Immature natural killer cell (primary cell): ENCODE results near the gene FPGS. TPM values are rescaled to one million over a fixed set of nuclear protein-coding genes. Genes with fewer than 3 reads are reported as not detected.

Source experiments
- DNase-seq, 3 donors: peaks; one replicate each; pipeline ENCODE4 v3.0.0; 2022; ENCODE audit warnings: mixed read lengths in 1 of 3
- H3K27ac Mint-ChIP-seq, 6 donors: one replicate each; pipeline ENCODE4 v1.8.0; 2020; ENCODE audit warnings: mixed read lengths in 6 of 6, mild to moderate bottlenecking in 5 of 6, inconsistent platforms in 4 of 6, moderate library complexity in 3 of 6
- H3K27me3 Mint-ChIP-seq, 3 donors: one replicate each; pipeline ENCODE4 v1.8.0; 2020 to 2021; ENCODE audit warnings: low read depth in 3 of 3, mild to moderate bottlenecking in 3 of 3, mixed read lengths in 3 of 3, moderate library complexity in 3 of 3, inconsistent platforms in 1 of 3
- H3K36me3 Mint-ChIP-seq, 3 donors: one replicate each; pipeline ENCODE4 v1.8.0; 2020; ENCODE audit warnings: mixed read lengths in 3 of 3, inconsistent platforms in 2 of 3, mild to moderate bottlenecking in 2 of 3
- H3K4me1 Mint-ChIP-seq, 2 donors: one replicate each; pipeline ENCODE4 v1.8.0; 2020; ENCODE audit warnings: inconsistent platforms in 2 of 2, mild to moderate bottlenecking in 2 of 2, mixed read lengths in 2 of 2, moderate library complexity in 1 of 2
- H3K4me3 Mint-ChIP-seq, 5 donors: one replicate each; pipeline ENCODE4 v1.8.0; 2020; ENCODE audit warnings: mild to moderate bottlenecking in 5 of 5, mixed read lengths in 5 of 5, inconsistent platforms in 3 of 5, moderate library complexity in 3 of 5
- H3K9me3 Mint-ChIP-seq, 6 donors: one replicate each; pipeline ENCODE4 v1.8.0; 2020; ENCODE audit warnings: mild to moderate bottlenecking in 6 of 6, mixed read lengths in 6 of 6, inconsistent platforms in 4 of 6, moderate library complexity in 3 of 6
- polyA plus RNA-seq, 3 donors: library from polyadenylated mRNA; unstranded; fragments of 300-500 nt; fragmentation: Illumina TruSeq; gene quantifications; one replicate each; pipeline ENCODE4 v1.2.3, GENCODE V29; 2021

Gene FPGS
- polyA plus RNA-seq, 3 donors from 2014 or later = 77.3 to 97.7 (median 89.1) TPM

GRCh38 chr9:127763918-127764384 lies 38.7 kb upstream of the FPGS start:
- Mint-ChIP-seq H3K4me3 (peak overlapping the region in 1 of 5 donors; percentile 59), H3K9me3 (no peaks in the 10 kb centered on the region), H3K4me1 (peaks cover 68 to 73% of the 10 kb centered on the region in 2 donors), H3K27me3 (peaks cover 0 to 1% (median 0%) of the 10 kb centered on the region in 3 donors), H3K36me3 (peaks cover 10 to 38% (median 11%) of the 10 kb centered on the region in 3 donors), H3K27ac (peak overlapping the region; percentile 69 to 96 (median 88))
- DNase-seq = peak; percentile 38 to 48 (median 42)

GRCh38 chr9:127765418-127765817 lies 37.3 kb upstream of the FPGS start:
- peaks cover 82 to 86% of the 10 kb centered on the region in 2 donors for H3K4me1 Mint-ChIP-seq
- H3K27ac Mint-ChIP-seq = peak overlapping the region; percentile 69 to 94 (median 88)
- peaks cover 0 to 1% (median 0%) of the 10 kb centered on the region in 3 donors for H3K27me3 Mint-ChIP-seq
- no peak overlapping the region for H3K4me3 Mint-ChIP-seq
- DNase-seq = no peak
- H3K36me3 Mint-ChIP-seq = peaks cover 11 to 40% (median 12%) of the 10 kb centered on the region in 3 donors
- no peaks in the 10 kb centered on the region for H3K9me3 Mint-ChIP-seq

GRCh38 chr9:127767410-127767809 lies 35.3 kb upstream of the FPGS start:
- Mint-ChIP-seq H3K27me3 (peaks cover 0 to 7% (median 0%) of the 10 kb centered on the region in 3 donors), H3K4me1 (peaks cover 92% of the 10 kb centered on the region in 2 donors), H3K27ac (peak overlapping the region; percentile 69 to 96 (median 92)), H3K36me3 (peaks cover 11 to 40% (median 12%) of the 10 kb centered on the region in 3 donors), H3K4me3 (peak overlapping the region; percentile 46 to 84 (median 64)), H3K9me3 (no peaks in the 10 kb centered on the region)
- DNase-seq = no peak

- Mint-ChIP-seq H3K4me3 (peak overlapping the region in 3 of 5 donors; percentile 33 to 64 (median 46)), H3K4me1 (peaks cover 87 to 88% of the 10 kb centered on the region in 2 donors), H3K9me3 (no peaks in the 10 kb centered on the region), H3K27ac (peak overlapping the region; percentile 89 to 98 (median 96)), H3K27me3 (peaks cover 0 to 7% (median 0%) of the 10 kb centered on the region in 3 donors), H3K36me3 (peaks cover 11 to 40% (median 13%) of the 10 kb centered on the region in 3 donors)
- DNase-seq = no peak
Observed at GRCh38 chr9:127767909-127768331, 34.8 kb upstream of the FPGS start.

- Mint-ChIP-seq H3K27ac (peak overlapping the region; percentile 76 to 98 (median 95)), H3K4me3 (peak overlapping the region; percentile 38 to 86 (median 60)), H3K9me3 (no peaks in the 10 kb centered on the region), H3K4me1 (peaks cover 79 to 83% of the 10 kb centered on the region in 2 donors), H3K27me3 (peaks cover 0 to 7% (median 0%) of the 10 kb centered on the region in 3 donors), H3K36me3 (peaks cover 11 to 36% (median 16%) of the 10 kb centered on the region in 3 donors)
- no peak for DNase-seq
Observed at GRCh38 chr9:127768698-127769097, 34.0 kb upstream of the FPGS start.

- H3K9me3 Mint-ChIP-seq = no peaks in the 10 kb centered on the region
- peaks cover 11 to 36% (median 18%) of the 10 kb centered on the region in 3 donors for H3K36me3 Mint-ChIP-seq
- peak overlapping the region; percentile 38 to 86 (median 60) for H3K4me3 Mint-ChIP-seq
- DNase-seq = no peak
- peaks cover 78 to 82% of the 10 kb centered on the region in 2 donors for H3K4me1 Mint-ChIP-seq
- H3K27me3 Mint-ChIP-seq = peaks cover 0 to 7% (median 0%) of the 10 kb centered on the region in 3 donors
- H3K27ac Mint-ChIP-seq = peak overlapping the region; percentile 76 to 98 (median 95)
Observed at GRCh38 chr9:127769101-127769500, 33.6 kb upstream of the FPGS start.

- DNase-seq = no peak
- Mint-ChIP-seq H3K4me3 (peak overlapping the region; percentile 86 to 91 (median 89)), H3K27me3 (peaks cover 0 to 7% (median 0%) of the 10 kb centered on the region in 3 donors), H3K4me1 (peaks cover 76 to 80% of the 10 kb centered on the region in 2 donors), H3K36me3 (peaks cover 10 to 35% (median 20%) of the 10 kb centered on the region in 3 donors), H3K9me3 (no peaks in the 10 kb centered on the region), H3K27ac (peak overlapping the region; percentile 94 to 98 (median 97))
Observed at GRCh38 chr9:127769929-127770582, 32.6 kb upstream of the FPGS start.

- Mint-ChIP-seq H3K36me3 (peaks cover 5 to 31% (median 15%) of the 10 kb centered on the region in 3 donors), H3K27me3 (peaks cover 0 to 7% (median 0%) of the 10 kb centered on the region in 3 donors), H3K4me3 (peak overlapping the region; percentile 86 to 91 (median 89)), H3K4me1 (peaks cover 72 to 78% of the 10 kb centered on the region in 2 donors), H3K9me3 (no peaks in the 10 kb centered on the region), H3K27ac (peak overlapping the region; percentile 94 to 98 (median 97))
- DNase-seq = no peak
Observed at GRCh38 chr9:127770583-127770904, 32.1 kb upstream of the FPGS start.

GRCh38 chr9:127770905-127771569 lies 31.6 kb upstream of the FPGS start:
- Mint-ChIP-seq H3K27me3 (peaks cover 0 to 7% (median 0%) of the 10 kb centered on the region in 3 donors), H3K4me3 (peak overlapping the region; percentile 86 to 91 (median 89)), H3K4me1 (peaks cover 67 to 76% of the 10 kb centered on the region in 2 donors), H3K27ac (peak overlapping the region; percentile 94 to 98 (median 97)), H3K9me3 (no peaks in the 10 kb centered on the region), H3K36me3 (peaks cover 5 to 26% (median 13%) of the 10 kb centered on the region in 3 donors)
- DNase-seq = peak; percentile 91 to 92 (median 92)

GRCh38 chr9:127771570-127772189 lies 31.0 kb upstream of the FPGS start:
- H3K27ac Mint-ChIP-seq = peak overlapping the region; percentile 94 to 98 (median 97)
- H3K4me3 Mint-ChIP-seq = peak overlapping the region; percentile 86 to 91 (median 89)
- H3K9me3 Mint-ChIP-seq = no peaks in the 10 kb centered on the region
- H3K36me3 Mint-ChIP-seq = peaks cover 5 to 21% (median 13%) of the 10 kb centered on the region in 3 donors
- DNase-seq = no peak
- H3K27me3 Mint-ChIP-seq = peaks cover 0 to 9% (median 2%) of the 10 kb centered on the region in 3 donors
- peaks cover 67 to 77% of the 10 kb centered on the region in 2 donors for H3K4me1 Mint-ChIP-seq

- H3K27ac Mint-ChIP-seq = peak overlapping the region in 5 of 6 donors; percentile 28 to 98 (median 94)
- peak overlapping the region in 2 of 5 donors; percentile 18 to 20 for H3K4me3 Mint-ChIP-seq
- peaks cover 3 to 18% (median 15%) of the 10 kb centered on the region in 3 donors for H3K36me3 Mint-ChIP-seq
- H3K9me3 Mint-ChIP-seq = no peaks in the 10 kb centered on the region
- peaks cover 63 to 76% of the 10 kb centered on the region in 2 donors for H3K4me1 Mint-ChIP-seq
- no peak for DNase-seq
- H3K27me3 Mint-ChIP-seq = peaks cover 2 to 10% (median 6%) of the 10 kb centered on the region in 3 donors
Observed at GRCh38 chr9:127772603-127773002, 30.1 kb upstream of the FPGS start.

- peaks cover 5 to 19% (median 17%) of the 10 kb centered on the region in 3 donors for H3K36me3 Mint-ChIP-seq
- peaks cover 2 to 9% (median 7%) of the 10 kb centered on the region in 3 donors for H3K27me3 Mint-ChIP-seq
- peak overlapping the region; percentile 27 to 94 (median 58) for H3K27ac Mint-ChIP-seq
- H3K4me1 Mint-ChIP-seq = peaks cover 63 to 72% of the 10 kb centered on the region in 2 donors
- H3K4me3 Mint-ChIP-seq = peak overlapping the region in 1 of 5 donors; percentile 43
- DNase-seq = no peak
- H3K9me3 Mint-ChIP-seq = no peaks in the 10 kb centered on the region
Observed at GRCh38 chr9:127773272-127773671, 29.4 kb upstream of the FPGS start.

GRCh38 chr9:127773981-127774380 lies 28.7 kb upstream of the FPGS start:
- DNase-seq = no peak
- peak overlapping the region in 3 of 5 donors; percentile 41 to 53 (median 48) for H3K4me3 Mint-ChIP-seq
- H3K27ac Mint-ChIP-seq = peak overlapping the region; percentile 9 to 76 (median 64)
- H3K4me1 Mint-ChIP-seq = peaks cover 59 to 70% of the 10 kb centered on the region in 2 donors
- H3K27me3 Mint-ChIP-seq = peaks cover 2 to 9% (median 7%) of the 10 kb centered on the region in 3 donors
- H3K36me3 Mint-ChIP-seq = peaks cover 5 to 15% (median 14%) of the 10 kb centered on the region in 3 donors
- no peaks in the 10 kb centered on the region for H3K9me3 Mint-ChIP-seq
